Uterus (tissue), 2 donors: Measurements from ENCODE around the gene EPHA2.

Experiments
- CTCF ChIP-seq, 4 experiments: fragments of 200-600 bp in 2 of 4; fragments of 450-650 bp in 2 of 4; sonication (generic) in 2 of 4; IDR thresholded peaks; one replicate each; pipeline ENCODE4 v1.5.1; 2016 to 2019; ENCODE audit warnings: antibody characterized with exemption in 4 of 4, mild to moderate bottlenecking in 2 of 4, moderate library complexity in 1 of 4
- POLR2A ChIP-seq, 2 donors: fragments of 450-650 bp; IDR thresholded peaks; one replicate each; pipeline ENCODE4 v1.6.1; 2016; ENCODE audit warnings: antibody characterized with exemption in 2 of 2, mild to moderate bottlenecking in 1 of 2, moderate library complexity in 1 of 2

GRCh38 chr1:16134066-16134801 is 21.6 kb downstream of the EPHA2 start:
- TF ChIP-seq POLR2A (IDR thresholded peaks at IDR 0.05) (no peak), CTCF (IDR thresholded peaks at IDR 0.05) (no peak)
